ENCODE results near the gene LOC101059915.

GRCh38 chrX:71621603-71622002 lies 45.7 kb upstream of the LOC101059915 start:
- TF ChIP-seq, protein P1, sequence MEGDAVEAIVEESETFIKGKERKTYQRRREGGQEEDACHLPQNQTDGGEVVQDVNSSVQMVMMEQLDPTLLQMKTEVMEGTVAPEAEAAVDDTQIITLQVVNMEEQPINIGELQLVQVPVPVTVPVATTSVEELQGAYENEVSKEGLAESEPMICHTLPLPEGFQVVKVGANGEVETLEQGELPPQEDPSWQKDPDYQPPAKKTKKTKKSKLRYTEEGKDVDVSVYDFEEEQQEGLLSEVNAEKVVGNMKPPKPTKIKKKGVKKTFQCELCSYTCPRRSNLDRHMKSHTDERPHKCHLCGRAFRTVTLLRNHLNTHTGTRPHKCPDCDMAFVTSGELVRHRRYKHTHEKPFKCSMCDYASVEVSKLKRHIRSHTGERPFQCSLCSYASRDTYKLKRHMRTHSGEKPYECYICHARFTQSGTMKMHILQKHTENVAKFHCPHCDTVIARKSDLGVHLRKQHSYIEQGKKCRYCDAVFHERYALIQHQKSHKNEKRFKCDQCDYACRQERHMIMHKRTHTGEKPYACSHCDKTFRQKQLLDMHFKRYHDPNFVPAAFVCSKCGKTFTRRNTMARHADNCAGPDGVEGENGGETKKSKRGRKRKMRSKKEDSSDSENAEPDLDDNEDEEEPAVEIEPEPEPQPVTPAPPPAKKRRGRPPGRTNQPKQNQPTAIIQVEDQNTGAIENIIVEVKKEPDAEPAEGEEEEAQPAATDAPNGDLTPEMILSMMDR (conservative IDR thresholded peaks at IDR 0.05), result no peak
- TF ChIP-seq ZFX (IDR thresholded peaks at IDR 0.05), result no peak

Data from C4-2B (cell line).